ENCODE data around the gene MAOA.
"Not testable (repeated sequence)": the region's sequence is repeated elsewhere in the genome, so short reads cannot be mapped to it uniquely, and the experiment has no call there.

MAOA gene

DNA sequence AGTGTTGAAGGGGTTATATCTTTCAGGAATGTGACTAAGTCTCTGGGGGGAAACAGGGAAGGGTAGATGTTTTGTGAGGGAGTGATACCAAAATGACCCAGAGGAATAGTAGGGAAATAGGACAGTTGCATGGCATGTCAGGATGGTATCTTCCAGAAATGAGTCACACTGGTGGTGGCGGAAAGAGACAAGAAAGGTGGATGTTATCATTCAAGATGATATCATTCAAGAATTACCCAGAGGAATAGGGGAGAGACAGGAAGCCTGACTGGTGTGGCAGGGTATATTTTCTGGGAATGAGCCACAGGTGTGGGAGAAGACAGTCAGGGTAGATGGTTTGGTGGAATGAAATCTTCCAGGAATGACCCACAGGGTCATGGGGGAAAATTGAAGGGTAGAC is 61.1 kb downstream of the MAOA start:
- no peak for DNase-seq (ENCODE audit: low read depth)

DNA sequence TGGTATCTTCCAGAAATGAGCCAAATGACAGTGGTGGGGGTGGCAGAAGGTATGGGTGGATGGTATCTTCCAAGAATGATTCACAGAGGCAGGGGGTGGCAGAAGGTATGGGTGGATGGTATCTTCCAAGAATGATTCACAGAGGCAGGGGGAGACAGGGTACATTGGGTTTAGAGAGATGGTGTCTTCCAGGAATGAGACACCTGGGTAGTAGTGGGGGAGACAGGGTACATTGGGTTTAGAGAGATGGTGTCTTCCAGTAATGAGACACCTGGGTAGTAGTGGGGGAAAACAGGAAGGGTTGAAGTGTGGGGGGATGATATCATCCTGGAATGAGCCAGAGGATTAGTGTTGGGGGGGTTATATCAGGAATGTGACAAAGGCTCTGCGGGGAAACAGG is 62.0 kb downstream of the MAOA start:
- DNase-seq (ENCODE audit: low read depth), result no peak

GRCh38 chrX:43718546-43718945 is 62.4 kb downstream of the MAOA start:
- no peak for DNase-seq (ENCODE audit: low read depth)

DNA sequence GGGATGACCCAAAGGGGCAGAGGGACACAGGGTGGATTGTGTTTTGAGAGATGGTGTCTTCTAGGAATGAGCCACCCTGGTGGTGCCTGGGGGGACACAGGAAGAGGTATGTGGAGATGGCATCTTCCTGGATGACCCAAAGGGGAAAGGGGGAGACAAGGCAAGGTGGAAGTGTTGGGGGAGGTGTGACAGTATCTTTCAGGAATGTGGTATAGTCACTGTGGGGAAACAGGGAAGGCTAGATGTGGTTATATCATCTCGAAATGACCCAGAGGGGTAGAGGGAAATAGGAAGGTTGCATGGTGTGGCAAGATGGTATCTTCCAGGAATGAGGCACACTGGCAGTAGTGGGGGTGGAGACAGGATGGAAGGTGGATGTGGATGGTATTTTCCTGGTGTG is 62.9 kb downstream of the MAOA start:
- no peak for DNase-seq (ENCODE audit: low read depth)

- DNase-seq (ENCODE audit: low read depth), result no peak
These were observed 64.0 kb downstream of the MAOA start for GRCh38 chrX:43720082-43720481.

DNA sequence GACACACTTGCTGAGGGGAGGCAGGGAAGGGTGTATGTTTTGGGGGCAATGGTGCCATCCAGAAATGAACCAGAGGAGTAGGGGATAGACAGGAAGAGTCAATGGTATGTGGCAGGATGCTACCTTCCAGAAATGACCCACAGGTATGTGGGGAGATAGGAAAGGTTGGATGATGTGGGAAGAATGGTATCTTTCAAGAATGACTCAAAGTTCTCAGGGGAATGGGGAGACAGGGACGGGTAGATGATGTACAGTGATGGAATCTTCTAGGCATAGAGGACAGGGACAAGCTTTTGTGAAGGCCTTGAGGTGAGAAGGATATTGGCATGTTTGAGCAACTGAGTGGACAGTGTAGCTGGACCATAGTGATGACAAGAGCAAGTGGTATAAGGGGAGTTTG is 64.9 kb downstream of the MAOA start:
- no peak for DNase-seq (ENCODE audit: low read depth)

GRCh38 chrX:43725227-43725626 is 69.1 kb downstream of the MAOA start:
- not testable (repeated sequence) for DNase-seq (ENCODE audit: low read depth)

GRCh38 chrX:43727254-43727653 is 71.2 kb downstream of the MAOA start:
- DNase-seq (ENCODE audit: low read depth), result not testable (repeated sequence)

DNA sequence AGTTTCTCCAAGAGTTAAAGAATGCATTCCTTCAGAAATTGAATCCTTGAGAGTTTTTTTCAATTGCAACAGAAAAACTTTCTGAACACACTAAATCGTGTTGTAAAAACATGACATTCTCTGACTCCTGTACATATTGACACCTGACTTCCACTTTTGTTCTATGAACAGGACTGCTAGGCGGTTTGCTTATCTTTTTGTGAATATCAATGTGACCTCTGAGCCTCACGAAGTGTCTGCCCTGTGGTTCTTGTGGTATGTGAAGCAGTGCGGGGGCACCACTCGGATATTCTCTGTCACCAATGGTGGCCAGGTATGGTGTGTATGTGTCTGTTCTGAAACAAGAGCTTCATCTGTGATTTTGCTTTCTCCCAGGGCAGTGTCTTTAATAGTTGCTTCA is 71.9 kb downstream of the MAOA start:
- DNase-seq (ENCODE audit: low read depth), result no peak

GRCh38 chrX:43728966-43729365 is 72.9 kb downstream of the MAOA start:
- no peak for DNase-seq (ENCODE audit: low read depth)

GRCh38 chrX:43731086-43731485 is 75.0 kb downstream of the MAOA start:
- no peak for DNase-seq (ENCODE audit: low read depth)

- DNase-seq (ENCODE audit: low read depth), result no peak
These were observed 77.6 kb downstream of the MAOA start for GRCh38 chrX:43733699-43734098.

DNA sequence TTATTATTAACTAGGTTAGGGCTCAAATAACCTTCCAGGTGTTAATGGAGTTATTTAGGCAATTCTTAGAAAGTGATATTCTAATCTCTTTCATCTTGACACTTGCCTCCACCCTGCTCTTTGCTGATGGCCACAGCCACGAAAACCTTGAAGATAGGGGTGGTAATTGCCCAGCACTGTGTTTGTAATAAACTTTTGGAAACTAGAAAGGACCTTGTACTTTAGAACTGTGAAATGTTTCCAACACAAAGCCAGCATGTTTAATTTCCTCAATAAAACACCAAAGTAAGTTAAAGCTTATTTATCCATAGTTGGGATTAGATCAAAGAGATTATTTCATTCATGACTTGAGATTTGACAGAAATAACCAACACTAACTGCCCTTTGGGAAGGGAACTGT is 78.3 kb downstream of the MAOA start:
- DNase-seq (ENCODE audit: low read depth), result no peak

DNA sequence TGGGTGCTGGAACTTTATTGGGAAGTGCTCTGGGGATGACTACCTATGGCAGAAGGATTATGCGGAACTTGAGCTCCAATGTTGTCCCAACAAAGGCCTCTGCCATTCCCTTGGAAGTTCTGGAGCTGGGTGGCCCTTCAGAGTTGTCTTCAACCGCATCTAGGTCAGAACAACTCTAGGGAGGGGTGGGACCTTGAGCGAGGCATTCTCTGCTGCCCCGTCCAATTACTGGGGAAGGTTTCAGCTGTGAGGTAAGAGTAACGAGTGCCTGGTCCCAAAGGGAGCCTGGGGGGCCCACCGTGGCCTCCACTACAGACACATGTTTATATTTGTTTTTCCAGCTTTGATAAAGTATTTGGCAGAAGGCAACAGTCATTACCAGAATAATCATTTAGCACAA is 79.4 kb downstream of the MAOA start:
- no peak for DNase-seq (ENCODE audit: low read depth)

GRCh38 chrX:43735957-43736356 is 79.9 kb downstream of the MAOA start:
- DNase-seq (ENCODE audit: low read depth), result no peak

GRCh38 chrX:43741843-43742573 is 85.9 kb downstream of the MAOA start:
- DNase-seq (ENCODE audit: low read depth), result no peak

- DNase-seq (ENCODE audit: low read depth), result no peak
These were observed 87.2 kb downstream of the MAOA start for GRCh38 chrX:43743100-43743822.

- no peak for DNase-seq (ENCODE audit: low read depth)
These were observed 88.2 kb downstream of the MAOA start for GRCh38 chrX:43744284-43744683.

GRCh38 chrX:43745938-43746721 is 90.0 kb downstream of the MAOA start:
- no peak for DNase-seq (ENCODE audit: low read depth)

GRCh38 chrX:43747476-43747875 is 91.4 kb downstream of the MAOA start:
- no peak for DNase-seq (ENCODE audit: low read depth)

DNA sequence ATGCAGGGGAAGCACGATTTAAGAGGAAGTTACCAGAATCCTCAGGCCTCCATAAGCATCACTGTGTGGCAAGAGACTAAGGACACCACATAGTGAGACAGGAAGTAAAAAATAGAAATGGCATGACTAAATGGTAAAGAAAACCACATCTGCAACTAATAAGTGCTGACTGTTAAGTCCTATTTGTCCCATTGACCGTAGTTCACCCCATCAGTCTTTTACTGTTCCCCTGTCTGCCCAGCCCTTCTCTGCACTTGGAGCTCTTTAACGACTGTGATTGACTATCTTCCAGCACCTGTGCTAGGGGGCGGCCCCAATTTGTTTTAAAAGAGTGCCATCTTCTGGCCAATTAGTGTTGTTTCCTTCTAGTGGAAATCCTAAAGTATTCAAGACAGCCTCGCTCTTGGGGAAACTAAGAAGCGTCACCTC is 94.2 kb downstream of the MAOA start:
- DNase-seq (ENCODE audit: low read depth), result no peak

DNA sequence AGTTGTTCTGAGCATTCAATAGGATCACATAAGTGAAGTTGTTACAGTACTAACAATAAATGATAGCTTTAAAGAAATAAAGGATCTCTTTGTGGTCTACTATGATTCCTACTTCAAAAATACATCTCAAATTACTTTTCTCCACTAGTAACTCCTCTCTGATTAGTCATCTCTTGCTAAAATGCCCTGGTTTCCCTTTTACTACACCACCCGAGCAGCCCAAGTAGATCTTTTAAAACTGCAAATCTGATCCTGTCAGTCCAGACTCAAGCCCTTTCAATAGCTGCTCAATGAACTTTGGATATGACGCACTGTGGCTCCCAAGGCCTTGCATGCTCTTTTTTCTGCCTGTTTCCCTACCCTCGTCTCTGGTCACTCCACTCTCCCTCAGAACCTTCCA is 97.5 kb downstream of the MAOA start:
- no peak for DNase-seq (ENCODE audit: low read depth)

DNA sequence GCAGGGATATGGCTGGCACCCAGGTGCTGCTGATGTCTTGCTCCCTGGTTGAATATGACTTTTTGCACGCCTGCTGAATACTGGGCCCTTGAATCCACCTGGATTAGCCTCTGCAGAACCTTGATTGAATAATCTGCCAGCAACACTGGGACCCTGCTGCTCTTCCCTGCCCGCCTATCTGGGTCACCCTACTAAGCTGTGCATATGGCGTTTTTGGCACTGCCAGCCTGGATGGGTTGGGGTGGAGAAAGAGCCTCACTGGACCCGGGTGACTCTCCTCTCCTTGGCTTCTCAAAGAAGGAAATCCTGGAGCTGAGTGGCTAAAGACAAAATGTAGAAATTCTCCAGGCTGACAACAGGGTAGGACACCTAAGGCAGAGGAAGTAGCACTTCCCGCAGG is 100.0 kb downstream of the MAOA start:
- DNase-seq (ENCODE audit: low read depth), result no peak

Measured in activated T-helper 1 cell treated with Interleukin-2 at 50 U/mL for 16 hours (primary cell).